ENCODE measurements around the gene NTM.

Gene NTM

GRCh38 chr11:131764126-131764525 lies 393.7 kb downstream of the NTM start:
- no peak overlapping the region for H3K4me3 ChIP-seq (ENCODE audit: low read depth, low read length)
- no peak for DNase-seq (ENCODE audit: low read depth)
- TF ChIP-seq CTCF (IDR thresholded peaks at IDR 0.05; ENCODE audit: low read depth, low read length, missing control alignments) = no peak

GRCh38 chr11:131764649-131765048 lies 394.2 kb downstream of the NTM start:
- no peak for DNase-seq (ENCODE audit: low read depth)
- TF ChIP-seq CTCF (IDR thresholded peaks at IDR 0.05; ENCODE audit: low read depth, low read length, missing control alignments) = no peak
- H3K4me3 ChIP-seq (ENCODE audit: low read depth, low read length) = no peak overlapping the region

- H3K4me3 ChIP-seq (ENCODE audit: low read depth, low read length) = no peak overlapping the region
- no peak for DNase-seq (ENCODE audit: low read depth)
These were observed 396.2 kb downstream of the NTM start for GRCh38 chr11:131766637-131767036.

GRCh38 chr11:131767421-131767820 lies 397.0 kb downstream of the NTM start:
- no peak for TF ChIP-seq CTCF (IDR thresholded peaks at IDR 0.05; ENCODE audit: low read depth, low read length, missing control alignments)
- DNase-seq (ENCODE audit: low read depth) = no peak

More at GRCh38 chr11:131766637-131767036, 396.2 kb downstream of the NTM start:
- no peak for TF ChIP-seq CTCF (IDR thresholded peaks at IDR 0.05; ENCODE audit: low read depth, low read length, missing control alignments)

GRCh38 chr11:131770801-131771200 lies 400.4 kb downstream of the NTM start:
- DNase-seq (ENCODE audit: low read depth) = no peak
- no peak overlapping the region for H3K4me3 ChIP-seq (ENCODE audit: low read depth, low read length)
- no peak for TF ChIP-seq CTCF (IDR thresholded peaks at IDR 0.05; ENCODE audit: low read depth, low read length, missing control alignments)

More at GRCh38 chr11:131767421-131767820, 397.0 kb downstream of the NTM start:
- no peak overlapping the region for H3K4me3 ChIP-seq (ENCODE audit: low read depth, low read length)

- no peak for DNase-seq (ENCODE audit: low read depth)
- no peak overlapping the region for H3K4me3 ChIP-seq (ENCODE audit: low read depth, low read length)
- no peak for TF ChIP-seq CTCF (IDR thresholded peaks at IDR 0.05; ENCODE audit: low read depth, low read length, missing control alignments)
These were observed 401.1 kb downstream of the NTM start for GRCh38 chr11:131771471-131771870.

GRCh38 chr11:131773626-131774025 lies 403.2 kb downstream of the NTM start:
- TF ChIP-seq CTCF (IDR thresholded peaks at IDR 0.05; ENCODE audit: low read depth, low read length, missing control alignments) = no peak
- DNase-seq (ENCODE audit: low read depth) = no peak
- no peak overlapping the region for H3K4me3 ChIP-seq (ENCODE audit: low read depth, low read length)

Measured in GM12864 (cell line).